T-helper 22 cell (primary cell): ENCODE data around the gene MPDZ.

Experiments used
- DNase-seq: peaks from one replicate; pipeline ENCODE4 v3.0.0-alpha.2; 2020; ENCODE audit warnings: low read depth

Gene MPDZ

GRCh38 chr9:13131991-13132390, 147.5 kb downstream of the MPDZ start:
- no peak for DNase-seq

GRCh38 chr9:13131416-13131815, 148.1 kb downstream of the MPDZ start:
- no peak for DNase-seq

GRCh38 chr9:13128266-13128860, 151.1 kb downstream of the MPDZ start:
- DNase-seq: no peak

GRCh38 chr9:13127131-13127530, 152.4 kb downstream of the MPDZ start:
- no peak for DNase-seq

GRCh38 chr9:13125261-13125660, 154.2 kb downstream of the MPDZ start:
- DNase-seq: no peak

- DNase-seq: no peak
These were observed 156.6 kb downstream of the MPDZ start for GRCh38 chr9:13122756-13123369.

GRCh38 chr9:13118313-13118712, 161.2 kb downstream of the MPDZ start:
- DNase-seq: no peak

GRCh38 chr9:13116292-13116691, 163.2 kb downstream of the MPDZ start:
- no peak for DNase-seq

- no peak for DNase-seq
These were observed 165.7 kb downstream of the MPDZ start for GRCh38 chr9:13113751-13114150.

GRCh38 chr9:13113216-13113615, 166.3 kb downstream of the MPDZ start:
- DNase-seq: no peak

- no peak for DNase-seq
These were observed 167.7 kb downstream of the MPDZ start for GRCh38 chr9:13111778-13112177.

GRCh38 chr9:13110766-13111417, 168.6 kb downstream of the MPDZ start:
- no peak for DNase-seq

GRCh38 chr9:13109781-13110180, 169.7 kb downstream of the MPDZ start:
- no peak for DNase-seq

- no peak for DNase-seq
These were observed 172.5 kb downstream of the MPDZ start for GRCh38 chr9:13107008-13107407.

- no peak for DNase-seq
These were observed 178.4 kb downstream of the MPDZ start for GRCh38 chr9:13100914-13101572.

- DNase-seq: no peak
These were observed 184.4 kb downstream of the MPDZ start for GRCh38 chr9:13095056-13095455.

- no peak for DNase-seq
These were observed 188.9 kb downstream of the MPDZ start for GRCh38 chr9:13090628-13091027.

GRCh38 chr9:13089666-13090065, 189.8 kb downstream of the MPDZ start:
- no peak for DNase-seq

- no peak for DNase-seq
These were observed 190.6 kb downstream of the MPDZ start for GRCh38 chr9:13088720-13089427.

- no peak for DNase-seq
These were observed 195.4 kb downstream of the MPDZ start for GRCh38 chr9:13083963-13084528.

- no peak for DNase-seq
These were observed 196.1 kb downstream of the MPDZ start for GRCh38 chr9:13083366-13083765.

- no peak for DNase-seq
These were observed 196.7 kb downstream of the MPDZ start for GRCh38 chr9:13082796-13083195.
